ENCODE results near the gene TMPRSS6. TPM values are rescaled to one million over a fixed set of nuclear protein-coding genes. Genes with fewer than 3 reads are reported as not detected.
A peak's percentile ranks its signal among the peaks of the same experiment; 100 is the strongest.

Gene TMPRSS6
- total and polyA plus RNA-seq, 2 of the 13 experiments (the other 11 are each of a cell fraction or from before 2014, with no cell fraction given) = 4.2 to 4.8 TPM

GRCh38 chr22:37112084-37112728 lies 2.7 kb upstream of the TMPRSS6 start (continued):
- no peak for TF ChIP-seq PRDM4 (CRISPR knock-in tag; IDR thresholded peaks at IDR 0.05; ENCODE audit: borderline replicate concordance)
- no peak for TF ChIP-seq MIER2 (CRISPR knock-in tag; IDR thresholded peaks at IDR 0.05)
- TF ChIP-seq ZKSCAN5 (CRISPR knock-in tag; IDR thresholded peaks at IDR 0.05) = no peak
- TF ChIP-seq, protein P1, sequence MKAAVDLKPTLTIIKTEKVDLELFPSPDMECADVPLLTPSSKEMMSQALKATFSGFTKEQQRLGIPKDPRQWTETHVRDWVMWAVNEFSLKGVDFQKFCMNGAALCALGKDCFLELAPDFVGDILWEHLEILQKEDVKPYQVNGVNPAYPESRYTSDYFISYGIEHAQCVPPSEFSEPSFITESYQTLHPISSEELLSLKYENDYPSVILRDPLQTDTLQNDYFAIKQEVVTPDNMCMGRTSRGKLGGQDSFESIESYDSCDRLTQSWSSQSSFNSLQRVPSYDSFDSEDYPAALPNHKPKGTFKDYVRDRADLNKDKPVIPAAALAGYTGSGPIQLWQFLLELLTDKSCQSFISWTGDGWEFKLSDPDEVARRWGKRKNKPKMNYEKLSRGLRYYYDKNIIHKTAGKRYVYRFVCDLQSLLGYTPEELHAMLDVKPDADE (CRISPR knock-in tag; IDR thresholded peaks at IDR 0.05) = no peak
- TF ChIP-seq, protein P2, sequence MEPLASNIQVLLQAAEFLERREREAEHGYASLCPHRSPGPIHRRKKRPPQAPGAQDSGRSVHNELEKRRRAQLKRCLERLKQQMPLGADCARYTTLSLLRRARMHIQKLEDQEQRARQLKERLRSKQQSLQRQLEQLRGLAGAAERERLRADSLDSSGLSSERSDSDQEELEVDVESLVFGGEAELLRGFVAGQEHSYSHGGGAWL (CRISPR knock-in tag; IDR thresholded peaks at IDR 0.05) = no peak
- TF ChIP-seq ZNF709 (CRISPR knock-in tag; IDR thresholded peaks at IDR 0.05) = no peak
- TF ChIP-seq ZNF276 (CRISPR knock-in tag; IDR thresholded peaks at IDR 0.05; ENCODE audit: low read depth) = no peak
- peak; percentile 86 for TF ChIP-seq ZMYM3 (CRISPR knock-in tag; IDR thresholded peaks at IDR 0.05)
- no peak for TF ChIP-seq ZNF670 (CRISPR knock-in tag; IDR thresholded peaks at IDR 0.05; ENCODE audit: borderline replicate concordance)
- TF ChIP-seq KLF15 (CRISPR knock-in tag; IDR thresholded peaks at IDR 0.05; ENCODE audit: borderline replicate concordance) = no peak
- TF ChIP-seq ZBTB38 (CRISPR knock-in tag; IDR thresholded peaks at IDR 0.05) = no peak
- TF ChIP-seq NCOA2 (CRISPR knock-in tag; IDR thresholded peaks at IDR 0.05) = peak; percentile 26; the same call in 1 of the 2 replicates
- TF ChIP-seq SNAI1 (CRISPR knock-in tag; IDR thresholded peaks at IDR 0.05; ENCODE audit: borderline replicate concordance) = no peak
- no peak for TF ChIP-seq MED8 (CRISPR knock-in tag; IDR thresholded peaks at IDR 0.05; ENCODE audit: insufficient replicate concordance)
- TF ChIP-seq PHF5A (CRISPR knock-in tag; IDR thresholded peaks at IDR 0.05; ENCODE audit: low read depth, unreplicated experiment) = no peak
- no peak for TF ChIP-seq ZNF253 (CRISPR knock-in tag; IDR thresholded peaks at IDR 0.05; ENCODE audit: borderline replicate concordance)
- TF ChIP-seq, protein P3, sequence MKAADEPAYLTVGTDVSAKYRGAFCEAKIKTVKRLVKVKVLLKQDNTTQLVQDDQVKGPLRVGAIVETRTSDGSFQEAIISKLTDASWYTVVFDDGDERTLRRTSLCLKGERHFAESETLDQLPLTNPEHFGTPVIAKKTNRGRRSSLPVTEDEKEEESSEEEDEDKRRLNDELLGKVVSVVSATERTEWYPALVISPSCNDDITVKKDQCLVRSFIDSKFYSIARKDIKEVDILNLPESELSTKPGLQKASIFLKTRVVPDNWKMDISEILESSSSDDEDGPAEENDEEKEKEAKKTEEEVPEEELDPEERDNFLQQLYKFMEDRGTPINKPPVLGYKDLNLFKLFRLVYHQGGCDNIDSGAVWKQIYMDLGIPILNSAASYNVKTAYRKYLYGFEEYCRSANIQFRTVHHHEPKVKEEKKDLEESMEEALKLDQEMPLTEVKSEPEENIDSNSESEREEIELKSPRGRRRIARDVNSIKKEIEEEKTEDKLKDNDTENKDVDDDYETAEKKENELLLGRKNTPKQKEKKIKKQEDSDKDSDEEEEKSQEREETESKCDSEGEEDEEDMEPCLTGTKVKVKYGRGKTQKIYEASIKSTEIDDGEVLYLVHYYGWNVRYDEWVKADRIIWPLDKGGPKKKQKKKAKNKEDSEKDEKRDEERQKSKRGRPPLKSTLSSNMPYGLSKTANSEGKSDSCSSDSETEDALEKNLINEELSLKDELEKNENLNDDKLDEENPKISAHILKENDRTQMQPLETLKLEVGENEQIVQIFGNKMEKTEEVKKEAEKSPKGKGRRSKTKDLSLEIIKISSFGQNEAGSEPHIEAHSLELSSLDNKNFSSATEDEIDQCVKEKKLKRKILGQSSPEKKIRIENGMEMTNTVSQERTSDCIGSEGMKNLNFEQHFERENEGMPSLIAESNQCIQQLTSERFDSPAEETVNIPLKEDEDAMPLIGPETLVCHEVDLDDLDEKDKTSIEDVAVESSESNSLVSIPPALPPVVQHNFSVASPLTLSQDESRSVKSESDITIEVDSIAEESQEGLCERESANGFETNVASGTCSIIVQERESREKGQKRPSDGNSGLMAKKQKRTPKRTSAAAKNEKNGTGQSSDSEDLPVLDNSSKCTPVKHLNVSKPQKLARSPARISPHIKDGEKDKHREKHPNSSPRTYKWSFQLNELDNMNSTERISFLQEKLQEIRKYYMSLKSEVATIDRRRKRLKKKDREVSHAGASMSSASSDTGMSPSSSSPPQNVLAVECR (CRISPR knock-in tag; IDR thresholded peaks at IDR 0.05; ENCODE audit: borderline replicate concordance) = peak; percentile 36; the same call in 1 of the 2 replicates
- TF ChIP-seq ZNF747 (CRISPR knock-in tag; IDR thresholded peaks at IDR 0.05; ENCODE audit: borderline replicate concordance) = 0 out of 2 replicates have a peak, but pooled peaks have one; percentile 26
- no peak for TF ChIP-seq FIP1L1 (IDR thresholded peaks at IDR 0.05; ENCODE audit: borderline replicate concordance, insufficient read depth, low read depth, low read length)
